ENCODE data around the gene PCARE.
"Not testable (repeated sequence)": the region's sequence is repeated elsewhere in the genome, so short reads cannot be mapped to it uniquely, and the experiment has no call there.

PCARE gene

DNA sequence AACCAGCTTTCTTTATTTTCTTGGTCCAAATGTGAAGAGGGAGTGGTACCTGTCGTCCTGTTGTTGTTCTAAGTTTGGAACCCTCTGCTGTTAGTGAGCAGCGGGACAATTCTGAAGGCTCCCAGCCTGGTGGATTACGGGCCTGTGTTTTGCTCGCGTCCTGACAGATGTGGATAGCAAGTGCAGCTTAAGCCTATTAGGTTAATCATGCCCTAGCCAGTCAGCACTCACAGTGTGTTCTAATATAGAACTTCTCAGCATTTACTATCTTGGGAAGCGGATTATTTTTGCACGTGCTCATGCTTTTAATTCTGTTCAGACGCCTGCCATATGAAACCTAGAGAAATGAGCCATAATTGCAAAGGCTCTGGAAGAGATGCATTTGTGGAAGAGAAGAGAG lies at the start of gene PCARE:
TSS of gene PCARE (minus strand) at position 113 of the 400 bp plus-strand sequence. CDS start 262 bp downstream, outside the sequence.
- DNase-seq: no peak

GRCh38 chr2:29123617-29124349 lies 49.5 kb upstream of the PCARE start:
- DNase-seq: no peak

DNA sequence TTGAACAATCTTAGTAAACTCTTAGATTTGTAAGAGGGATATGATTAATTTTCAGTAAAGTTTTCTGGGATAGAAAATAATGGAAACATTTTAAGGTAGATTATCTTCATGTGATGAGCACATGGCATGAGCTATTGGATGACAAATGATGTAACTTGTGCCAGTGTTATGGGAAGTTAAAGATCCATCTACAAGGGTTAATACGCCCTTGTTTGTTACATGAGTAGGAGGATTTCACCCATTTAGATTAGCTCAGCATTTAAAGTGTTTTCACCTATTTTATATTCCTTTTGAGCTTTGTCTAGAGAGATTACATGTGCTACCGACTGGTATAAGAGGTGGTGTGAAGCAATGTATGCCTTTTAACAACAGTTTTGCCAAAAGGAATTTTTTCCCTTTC lies 46.5 kb upstream of the PCARE start:
- DNase-seq: no peak

- DNase-seq: no peak
Observed at GRCh38 chr2:29119211-29119610, 44.9 kb upstream of the PCARE start.

- DNase-seq: no peak
Observed at GRCh38 chr2:29117636-29118303, 43.4 kb upstream of the PCARE start.

- peak; percentile 66 for DNase-seq
Observed at GRCh38 chr2:29115797-29116781, 41.8 kb upstream of the PCARE start.

GRCh38 chr2:29114946-29115609 lies 40.8 kb upstream of the PCARE start, which contains the start of gene CLIP4:
Gene CLIP4, plus strand, starts transcription at chr2:29115415. Its CDS starts 5,974 bp downstream, at chr2:29121389.
- DNase-seq: peak; percentile 87

- DNase-seq: no peak
Observed at GRCh38 chr2:29114586-29114945, 40.2 kb upstream of the PCARE start.

DNA sequence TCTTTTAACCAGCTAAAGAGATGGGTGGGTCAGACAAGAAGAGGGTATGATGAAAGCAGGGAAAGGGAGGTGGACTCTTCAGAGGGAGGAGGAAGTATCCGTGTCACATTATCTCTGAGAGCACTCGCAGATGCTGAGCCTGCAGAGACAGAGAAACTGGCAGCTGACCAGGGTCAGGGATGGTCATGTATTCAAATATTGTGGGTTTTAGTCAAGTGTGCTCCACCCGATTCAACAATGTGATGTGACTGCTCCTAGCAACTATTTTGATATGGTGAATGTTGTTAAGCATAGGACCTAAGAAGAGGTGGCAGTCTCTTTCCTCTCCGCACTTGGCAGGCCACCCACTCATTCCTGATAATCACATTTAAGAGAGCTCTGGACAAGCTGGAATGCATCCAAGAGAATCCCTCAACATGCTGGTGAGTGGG lies 39.6 kb upstream of the PCARE start:
- no peak for DNase-seq

GRCh38 chr2:29113027-29113686 lies 38.8 kb upstream of the PCARE start:
- DNase-seq: no peak

DNA sequence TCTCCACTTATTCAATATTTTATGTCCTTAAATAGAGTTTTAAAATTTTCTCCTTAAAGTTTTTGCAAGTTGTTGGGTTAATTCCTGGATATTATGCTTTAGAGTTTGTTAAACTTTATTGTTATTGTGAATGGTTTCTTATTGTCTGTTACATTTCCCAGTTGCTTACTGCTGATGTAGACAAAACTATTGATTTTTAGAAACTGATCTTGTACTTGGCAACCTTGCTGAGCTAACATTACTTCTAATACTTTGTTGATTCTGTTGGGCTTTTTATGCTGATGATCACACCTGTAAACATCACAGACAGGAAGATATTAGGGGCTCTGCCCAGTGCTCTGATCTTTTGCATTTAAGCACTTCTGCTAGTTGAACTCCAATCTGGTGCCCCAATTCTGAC lies 38.1 kb upstream of the PCARE start:
- DNase-seq: no peak

DNA sequence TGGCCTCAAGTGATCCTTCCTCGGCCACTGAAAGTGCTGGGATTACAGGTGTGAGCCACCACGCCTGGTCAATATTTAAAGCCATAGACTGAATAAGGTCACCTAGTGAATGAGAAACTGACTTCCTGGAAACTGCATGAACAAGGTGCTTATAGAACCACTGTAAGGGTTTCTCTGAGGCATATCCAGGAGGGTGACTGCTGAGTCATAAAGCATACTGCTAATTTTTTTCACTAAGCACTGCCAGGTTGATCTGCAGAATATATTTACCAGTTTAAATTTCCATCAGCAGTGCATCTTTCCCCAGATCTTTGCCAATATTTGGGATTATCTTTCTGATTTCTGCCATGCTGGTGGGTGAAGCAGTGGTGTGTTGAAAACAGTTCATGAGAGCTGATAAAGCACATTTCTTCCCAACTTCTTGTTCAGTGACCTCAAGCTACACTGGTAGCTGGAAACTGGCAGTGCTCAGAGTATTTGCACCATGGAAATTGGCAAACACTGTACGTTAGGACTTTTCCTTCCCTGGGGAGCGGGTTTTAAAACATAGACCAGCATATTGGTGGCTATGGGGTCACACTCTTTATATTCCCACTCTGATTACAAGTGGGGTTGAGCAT lies 36.7 kb upstream of the PCARE start:
- no peak for DNase-seq

- no peak for DNase-seq
Observed at GRCh38 chr2:29109246-29109645, 34.9 kb upstream of the PCARE start.

DNA sequence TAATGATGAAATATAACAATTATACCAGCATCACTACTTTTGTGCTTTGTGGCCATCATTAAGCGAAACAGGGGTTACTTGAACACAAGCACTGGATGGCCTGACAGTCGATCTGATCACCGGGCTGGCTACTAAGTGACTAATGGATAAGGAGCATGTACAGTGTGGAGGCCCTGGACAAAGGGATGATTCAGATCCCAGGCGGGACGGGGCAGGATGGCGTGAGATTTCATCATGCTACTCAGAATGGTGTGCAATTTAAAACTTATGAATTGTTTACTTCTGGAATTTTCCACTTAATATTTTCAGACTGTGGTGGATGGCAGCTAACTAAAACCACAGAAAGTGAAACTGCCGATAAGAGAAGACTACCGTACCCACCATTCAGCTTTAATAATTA lies 33.9 kb upstream of the PCARE start:
- no peak for DNase-seq

DNA sequence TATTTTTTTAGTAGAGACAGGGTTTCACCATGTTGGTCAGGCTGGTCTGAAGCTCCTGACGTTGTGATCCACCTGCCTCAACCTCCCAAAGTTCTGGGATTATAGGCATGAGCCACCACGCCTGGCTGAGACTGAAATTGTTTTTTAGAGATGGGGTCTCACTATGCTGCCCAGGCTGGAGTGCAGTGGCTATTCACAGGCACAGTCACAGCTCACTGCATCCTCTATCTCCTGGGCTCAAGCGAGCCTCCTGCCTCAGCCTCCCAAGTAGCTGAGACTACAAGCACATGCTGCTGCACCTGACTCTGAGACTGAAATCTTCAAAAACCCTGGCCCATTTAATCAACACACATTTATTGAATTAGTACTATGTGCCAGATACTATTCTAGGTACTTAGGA lies 33.2 kb upstream of the PCARE start:
- DNase-seq: not testable (repeated sequence)

- no peak for DNase-seq
Observed at GRCh38 chr2:29106980-29107388, 32.7 kb upstream of the PCARE start.

DNA sequence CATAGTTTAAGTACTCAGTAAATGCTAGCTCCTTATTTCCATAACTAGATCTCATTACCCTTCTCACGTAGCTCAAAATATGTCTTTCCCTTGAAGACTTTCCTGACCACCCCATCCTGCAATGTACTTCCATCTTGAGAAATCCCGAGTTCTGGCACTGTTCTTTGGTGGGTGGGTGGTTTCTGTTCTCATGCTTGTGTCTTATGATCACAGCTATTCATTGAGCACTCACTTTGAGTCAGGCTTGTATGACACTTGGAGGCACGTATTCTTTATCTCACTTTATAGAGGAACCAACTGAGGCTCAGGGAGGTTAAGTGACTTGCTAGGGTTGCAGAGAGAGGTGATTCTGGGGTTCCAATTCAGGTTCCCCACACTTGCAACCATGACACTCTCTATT lies 31.9 kb upstream of the PCARE start:
- no peak for DNase-seq

GRCh38 chr2:29105375-29105774 lies 31.1 kb upstream of the PCARE start:
- no peak for DNase-seq

- DNase-seq: no peak
Observed at GRCh38 chr2:29104688-29105087, 30.4 kb upstream of the PCARE start.

GRCh38 chr2:29100564-29100963 lies 26.2 kb upstream of the PCARE start:
- DNase-seq: no peak

DNA sequence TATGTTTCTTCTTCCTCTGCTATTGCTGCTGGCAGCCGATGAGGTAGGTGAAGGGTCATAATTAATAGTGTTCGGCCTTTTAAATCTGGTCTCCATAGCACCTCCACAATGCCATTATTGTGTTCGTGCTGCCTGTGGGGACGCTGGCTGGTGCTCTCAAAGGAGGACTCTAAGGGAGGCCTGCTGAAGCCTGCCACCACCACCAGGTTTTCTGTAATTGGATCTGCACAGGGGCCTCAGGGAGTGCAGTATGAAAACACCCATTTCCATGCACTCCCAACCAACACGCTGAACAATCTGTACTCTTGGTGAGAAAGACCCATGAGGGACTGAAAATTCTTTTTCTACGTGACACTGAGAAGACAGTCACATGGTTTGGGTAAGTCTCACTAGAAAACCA lies 23.2 kb upstream of the PCARE start:
- no peak for DNase-seq

DNA sequence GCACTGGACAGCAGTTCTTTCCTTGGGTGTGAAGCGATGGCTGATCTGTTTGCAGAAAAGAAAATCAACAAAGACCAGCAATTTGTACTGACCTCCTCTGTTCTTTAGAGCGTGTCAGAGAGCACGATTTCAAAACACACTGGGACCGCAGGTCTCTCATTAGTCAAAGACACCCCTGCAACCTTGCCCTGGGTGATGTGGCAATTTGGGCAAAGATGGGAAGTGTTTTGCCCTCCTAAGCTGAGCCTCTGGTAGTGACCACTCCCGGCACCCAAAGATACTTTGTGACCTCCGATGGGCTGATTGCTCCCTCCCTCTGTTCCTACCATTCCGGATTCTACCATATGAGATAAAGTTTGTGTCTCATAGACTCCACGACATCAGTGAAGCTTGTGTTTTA lies 22.6 kb upstream of the PCARE start:
- DNase-seq: no peak

All from activated CD8-positive, alpha-beta memory T cell treated with anti-CD3 and anti-CD28 coated beads, Interleukin-2, amount 50 U/mL, for 4 hours (primary cell).